ENCODE data around the gene SRCIN1.

DNA sequence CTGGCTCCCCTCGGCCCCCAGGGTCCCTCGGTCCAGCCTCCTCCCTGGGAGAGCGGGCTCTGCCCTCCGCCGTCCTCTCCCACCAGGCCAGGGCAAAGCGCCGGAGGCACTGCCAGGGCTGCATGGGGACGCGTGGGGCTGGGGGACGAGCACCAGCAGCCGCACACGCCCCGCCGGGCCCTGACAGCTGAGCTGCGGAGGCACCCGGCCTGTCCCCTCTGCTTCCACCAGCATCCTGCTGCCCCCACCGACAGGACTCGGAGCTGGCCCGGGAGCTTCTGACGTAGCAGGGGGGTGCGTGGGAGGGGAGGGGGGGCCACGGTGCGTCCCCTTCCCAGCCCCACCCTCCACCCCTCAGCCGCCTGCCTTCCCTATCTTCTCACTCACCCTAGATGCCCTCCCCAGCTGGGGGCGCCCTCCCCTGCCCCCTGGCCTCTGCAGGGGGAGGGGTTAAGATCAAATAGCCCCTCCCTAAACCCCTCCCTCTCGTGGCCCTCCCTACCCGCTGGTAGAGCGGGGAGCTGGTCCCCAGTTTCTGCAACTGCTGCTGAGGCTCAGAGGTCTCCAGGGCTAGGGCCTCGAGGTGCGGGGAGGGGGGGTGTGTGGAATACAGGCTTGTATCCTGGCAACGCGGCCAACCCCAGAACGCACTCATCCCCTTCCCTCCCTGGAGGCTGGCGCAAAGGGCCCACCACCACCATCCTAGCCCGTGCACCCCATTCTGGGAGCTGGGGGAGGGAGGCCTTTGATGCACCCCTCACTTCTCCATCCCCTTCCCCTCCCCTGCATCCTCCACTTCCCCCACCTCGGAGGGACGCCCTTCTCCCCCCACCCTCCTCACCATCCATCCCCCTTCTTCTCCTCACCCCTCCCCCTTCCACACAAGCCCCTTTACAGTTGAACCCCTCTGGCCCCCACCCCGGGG, 1.0 kb downstream of the SRCIN1 start:
- TF ChIP-seq CTCF (IDR thresholded peaks at IDR 0.05) (no peak), POLR2A (IDR thresholded peaks at IDR 0.05) (no peak)

All from thyroid gland (tissue), 4 donors.